Keratinocyte (primary cell): ENCODE data around the gene TNFRSF14. TPM values are rescaled to one million over a fixed set of nuclear protein-coding genes. Genes with fewer than 3 reads are reported as not detected.

Experiments used
- DNase-seq: peaks from one replicate; pipeline ENCODE4 v3.0.0-alpha.2; 2011; ENCODE audit warnings: low read depth, missing footprints, low spot score
- FAIRE-seq: peaks from 2 replicates; lab custom pipeline; 2011; peaks lifted over from hg19 to GRCh38; lab: Jason Lieb, UNC
- H2AFZ ChIP-seq: 2 replicates; pipeline ENCODE4 v1.6.0; 2012; ENCODE audit warnings: low read length, control low read depth, inconsistent platforms; ENCODE audit not compliant: control insufficient read depth
- H3K27ac ChIP-seq: 2 replicates; pipeline ENCODE4 v1.5.1; 2011; ENCODE audit warnings: low read length; ENCODE audit not compliant: control insufficient read depth, insufficient read depth
- H3K27me3 ChIP-seq: 3 replicates; pipeline ENCODE4 v1.6.0; 2011; ENCODE audit warnings: low read length; ENCODE audit not compliant: control insufficient read depth, insufficient read depth; ENCODE audit errors: extremely low read depth
- H3K36me3 ChIP-seq, 2 experiments: 2 replicates in 1 of 2; 3 replicates in 1 of 2; pipeline ENCODE4 v1.5.1; 2011; ENCODE audit warnings: low read length in 2 of 2, mild to moderate bottlenecking in 1 of 2; ENCODE audit not compliant: control insufficient read depth in 2 of 2, insufficient read depth in 2 of 2; ENCODE audit errors: extremely low read depth in 1 of 2
- H3K4me1 ChIP-seq: 3 replicates; pipeline ENCODE4 v1.5.1; 2011; ENCODE audit warnings: low read length; ENCODE audit not compliant: control insufficient read depth, insufficient read depth; ENCODE audit errors: extremely low read depth
- H3K4me2 ChIP-seq: 3 replicates; pipeline ENCODE4 v1.6.0; 2011; ENCODE audit warnings: low read depth, low read length; ENCODE audit not compliant: control insufficient read depth, insufficient read depth; ENCODE audit errors: extremely low read depth
- H3K4me3 ChIP-seq, 3 experiments: fragments of 200-600 bp in 1 of 3; sonication (generic) in 1 of 3; 2 replicates in 2 of 3; 3 replicates in 1 of 3; pipeline ENCODE4 v1.5.1; 2011 to 2016; ENCODE audit warnings: low read length in 3 of 3, mild to moderate bottlenecking in 3 of 3, control low read depth in 2 of 3, inconsistent platforms in 1 of 3, low read depth in 1 of 3, mixed read lengths in 1 of 3, mixed run types in 1 of 3, moderate library complexity in 1 of 3; ENCODE audit not compliant: control insufficient read depth in 2 of 3, insufficient read depth in 2 of 3; ENCODE audit errors: extremely low read depth in 1 of 3
- H3K79me2 ChIP-seq: 2 replicates; pipeline ENCODE4 v1.6.0; 2012; ENCODE audit warnings: low read length; ENCODE audit not compliant: control insufficient read depth, insufficient read depth
- H3K9ac ChIP-seq: 3 replicates; pipeline ENCODE4 v1.6.0; 2011; ENCODE audit warnings: low read length; ENCODE audit not compliant: control insufficient read depth, insufficient read depth; ENCODE audit errors: extremely low read depth
- H3K9me1 ChIP-seq: 3 replicates; pipeline ENCODE4 v1.6.0; 2011; ENCODE audit warnings: low read length; ENCODE audit not compliant: control insufficient read depth, insufficient read depth; ENCODE audit errors: extremely low read depth
- H3K9me3 ChIP-seq: 2 replicates; pipeline ENCODE4 v1.5.1; 2012; ENCODE audit warnings: low read depth, low read length; ENCODE audit not compliant: control insufficient read depth
- H4K20me1 ChIP-seq: 3 replicates; pipeline ENCODE4 v1.6.0; 2011; ENCODE audit warnings: low read length; ENCODE audit not compliant: control insufficient read depth, insufficient read depth; ENCODE audit errors: extremely low read depth
- CTCF ChIP-seq, 3 experiments: IDR thresholded peaks in 1 of 3; conservative IDR thresholded peaks in 1 of 3; optimal IDR thresholded peaks in 1 of 3; 2 replicates in 2 of 3; 3 replicates in 1 of 3; pipeline versions ENCODE3 to v1.5.1; 2011; ENCODE audit warnings: low read length in 3 of 3, mild to moderate bottlenecking in 3 of 3, moderate library complexity in 2 of 3, control low read depth in 1 of 3, inconsistent platforms in 1 of 3; ENCODE audit not compliant: insufficient read depth in 2 of 3; ENCODE audit errors: extremely low read depth in 1 of 3
- EZH2 ChIP-seq: IDR thresholded peaks from one replicate; pipeline ENCODE4 v1.6.1; 2012; ENCODE audit warnings: inconsistent platforms, mild to moderate bottlenecking, low read length, moderate library complexity
- dilution Hi-C: fragments of 300-500 bp; cut with MboI; formaldehyde crosslinking; loops from one replicate; pipeline ENCODE4 v1.7.0; 2020; ENCODE audit warnings: low sequenced_read_pairs; ENCODE audit not compliant: extremely low pct_ligation_motif_present
- polyA plus RNA-seq, 5 experiments: library from polyadenylated mRNA; depleted of rRNA in 3 of 5; stranded (reverse) in 3 of 5; stranded (forward) in 1 of 5; unstranded in 1 of 5; fragments of >200 nt; gene quantifications; 1 replicate in 1 of 5; 2 replicates in 3 of 5; 3 replicates in 1 of 5; pipeline versions ENCODE4 v1.2.1 to v1.2.3, GENCODE V29; 2011 to 2012; ENCODE audit warnings: missing spikeins in 2 of 5, low read depth in 1 of 5, low replicate concordance in 1 of 5

The TNFRSF14 gene
- polyA plus RNA-seq, 1 donor (not counting 4 experiments of a cell fraction or from before 2014, with no cell fraction given): 5.2 TPM

- Histone ChIP-seq H3K4me2 (peak overlapping the region; percentile 93), H3K4me3 (peak overlapping the region; percentile 87 to 96 (median 92)), H2AFZ (peak overlapping the region; percentile 27), H3K4me1 (peaks cover 32% of the 10 kb centered on the region), H3K79me2 (peaks cover 46% of the 10 kb centered on the region), H3K9me3 (no peaks in the 10 kb centered on the region), H3K9ac (peak overlapping the region; percentile 87), H3K36me3 (peaks cover 5 to 13% of the 10 kb centered on the region in 2 experiments), H3K9me1 (no peaks in the 10 kb centered on the region), H4K20me1 (peaks cover 3% of the 10 kb centered on the region), H3K27me3 (no peaks in the 10 kb centered on the region), H3K27ac (peak overlapping the region; percentile 68)
- dilution Hi-C loops: no loop called here
- TF ChIP-seq EZH2: no peak
- no peak for TF ChIP-seq CTCF (optimal IDR thresholded peaks at IDR 0.05 in 1 of 3, IDR thresholded peaks at IDR 0.05 in 1 of 3, conservative IDR thresholded peaks at IDR 0.05 in 1 of 3; ENCODE audit: extremely low read depth in 1 of 3, insufficient read depth in 2 of 3, low read length in 3 of 3)
- DNase-seq (no peak), FAIRE-seq (no peak)
Measured at GRCh38 chr1:2525572-2525919, 30.6 kb upstream of the TNFRSF14 start.

GRCh38 chr1:2525920-2526823 lies 30.0 kb upstream of the TNFRSF14 start, which contains the start of gene PANK4:
PANK4 (minus strand) TSS chr1:2526596; CDS start chr1:2526587, 9 bp downstream.
- Histone ChIP-seq H3K4me3 (peak within 1 kb of the TSS; percentile 87 to 96 (median 92)), H3K9ac (peak within 1 kb of the TSS; percentile 87), H4K20me1 (peaks cover 3% of the 10 kb centered on the region), H3K27ac (peak within 1 kb of the TSS; percentile 68), H3K4me1 (peaks cover 39% of the 10 kb centered on the region), H3K36me3 (peaks cover 1 to 7% of the 10 kb centered on the region in 2 experiments), H3K4me2 (peak within 1 kb of the TSS; percentile 93), H2AFZ (peak within 1 kb of the TSS; percentile 46), H3K9me1 (no peaks in the 10 kb centered on the region), H3K79me2 (peaks cover 46% of the 10 kb centered on the region), H3K9me3 (no peaks in the 10 kb centered on the region), H3K27me3 (no peaks in the 10 kb centered on the region)
- TF ChIP-seq CTCF (optimal IDR thresholded peaks at IDR 0.05 in 1 of 3, IDR thresholded peaks at IDR 0.05 in 1 of 3, conservative IDR thresholded peaks at IDR 0.05 in 1 of 3; ENCODE audit: extremely low read depth in 1 of 3, insufficient read depth in 2 of 3, low read length in 3 of 3) (no peak), EZH2 (no peak)
- dilution Hi-C loops: no loop called here
- DNase-seq (no peak), FAIRE-seq (no peak)
